KMS-11 (cell line): ENCODE data around the gene SALL4.

Experiments used
- H2AFZ ChIP-seq: fragments of 200-600 bp; sonication (generic); 2 replicates; pipeline ENCODE4 v1.6.1; 2016; ENCODE audit warnings: antibody characterized with exemption, mixed run types, low read depth
- H3K27ac ChIP-seq: fragments of 200-600 bp; sonication (generic); 2 replicates; pipeline ENCODE4 v1.6.1; 2016; ENCODE audit warnings: mild to moderate bottlenecking, mixed run types
- H3K27me3 ChIP-seq: fragments of 200-600 bp; sonication (generic); 2 replicates; pipeline ENCODE4 v1.6.1; 2017; ENCODE audit warnings: mild to moderate bottlenecking, low read depth, mixed run types, moderate library complexity; ENCODE audit not compliant: insufficient read depth
- H3K36me3 ChIP-seq: fragments of 200-600 bp; sonication (generic); 2 replicates; pipeline ENCODE4 v1.6.1; 2017; ENCODE audit warnings: mild to moderate bottlenecking, mixed run types; ENCODE audit not compliant: insufficient read depth
- H3K4me1 ChIP-seq: fragments of 200-600 bp; sonication (generic); 2 replicates; pipeline ENCODE4 v1.6.1; 2016; ENCODE audit warnings: mild to moderate bottlenecking, low read depth, mixed run types; ENCODE audit not compliant: poor library complexity, severe bottlenecking
- H3K4me2 ChIP-seq: fragments of 200-600 bp; sonication (generic); 2 replicates; pipeline ENCODE4 v1.7.0; 2016; ENCODE audit warnings: mild to moderate bottlenecking, mixed run types
- H3K4me3 ChIP-seq: fragments of 200-600 bp; sonication (generic); IDR thresholded peaks from 2 replicates; pipeline ENCODE4 v1.6.1; 2017; ENCODE audit warnings: low read depth, low read length, mixed read lengths; ENCODE audit not compliant: insufficient read depth
- H3K79me2 ChIP-seq: fragments of 200-600 bp; sonication (generic); 2 replicates; pipeline ENCODE4 v1.6.1; 2016; ENCODE audit warnings: low read depth, mixed run types; ENCODE audit not compliant: insufficient read depth
- H3K9ac ChIP-seq: fragments of 200-600 bp; sonication (generic); 2 replicates; pipeline ENCODE4 v1.6.1; 2016; ENCODE audit warnings: mild to moderate bottlenecking, mixed run types
- H4K20me1 ChIP-seq: fragments of 200-600 bp; sonication (generic); 2 replicates; pipeline ENCODE4 v1.6.1; 2016; ENCODE audit warnings: mild to moderate bottlenecking, mixed run types; ENCODE audit not compliant: insufficient read depth
- CTCF ChIP-seq: fragments of 200-600 bp; sonication (generic); conservative IDR thresholded peaks from 2 replicates; pipeline ENCODE4 v1.6.1; 2017; ENCODE audit warnings: low read depth, mild to moderate bottlenecking, antibody characterized with exemption, low read length, moderate library complexity, mixed read lengths

The SALL4 gene

GRCh38 chr20:51763965-51764602, 38.2 kb downstream of the SALL4 start:
- Histone ChIP-seq H3K36me3 (no peaks in the 10 kb centered on the region), H2AFZ (no peak overlapping the region), H3K79me2 (no peaks in the 10 kb centered on the region), H3K4me3 (no peak overlapping the region), H4K20me1 (no peaks in the 10 kb centered on the region), H3K4me1 (no peaks in the 10 kb centered on the region), H3K27me3 (no peaks in the 10 kb centered on the region), H3K4me2 (no peak overlapping the region), H3K27ac (no peak overlapping the region), H3K9ac (no peak overlapping the region)
- no peak for TF ChIP-seq CTCF

- no peak overlapping the region for H3K9ac ChIP-seq
- no peaks in the 10 kb centered on the region for H3K36me3 ChIP-seq
- H4K20me1 ChIP-seq = no peaks in the 10 kb centered on the region
- TF ChIP-seq CTCF = no peak
- no peak overlapping the region for H3K4me2 ChIP-seq
- no peaks in the 10 kb centered on the region for H3K27me3 ChIP-seq
- H3K79me2 ChIP-seq = no peaks in the 10 kb centered on the region
- no peak overlapping the region for H2AFZ ChIP-seq
- H3K4me1 ChIP-seq = peaks cover 4% of the 10 kb centered on the region
- no peak overlapping the region for H3K27ac ChIP-seq
- no peak overlapping the region for H3K4me3 ChIP-seq
Observed at GRCh38 chr20:51760905-51761546, 41.3 kb downstream of the SALL4 start.

GRCh38 chr20:51759769-51760510, 42.4 kb downstream of the SALL4 start:
- no peak overlapping the region for H3K9ac ChIP-seq
- no peak overlapping the region for H2AFZ ChIP-seq
- H4K20me1 ChIP-seq = no peaks in the 10 kb centered on the region
- no peak overlapping the region for H3K4me2 ChIP-seq
- no peak for TF ChIP-seq CTCF
- no peaks in the 10 kb centered on the region for H3K36me3 ChIP-seq
- H3K79me2 ChIP-seq = no peaks in the 10 kb centered on the region
- no peak overlapping the region for H3K27ac ChIP-seq
- H3K4me3 ChIP-seq = no peak overlapping the region
- H3K4me1 ChIP-seq = peaks cover 4% of the 10 kb centered on the region
- H3K27me3 ChIP-seq = no peaks in the 10 kb centered on the region

- Histone ChIP-seq H3K4me3 (no peak overlapping the region), H3K79me2 (no peaks in the 10 kb centered on the region), H3K9ac (no peak overlapping the region), H2AFZ (no peak overlapping the region), H3K27me3 (no peaks in the 10 kb centered on the region), H4K20me1 (no peaks in the 10 kb centered on the region), H3K27ac (no peak overlapping the region), H3K36me3 (no peaks in the 10 kb centered on the region), H3K4me2 (no peak overlapping the region), H3K4me1 (peaks cover 4% of the 10 kb centered on the region)
- TF ChIP-seq CTCF = no peak
Observed at GRCh38 chr20:51758978-51759544, 43.3 kb downstream of the SALL4 start.
